ENCODE measurements around the gene ENO1. TPM values are rescaled to one million over a fixed set of nuclear protein-coding genes. Genes with fewer than 3 reads are reported as not detected.

Gene ENO1
- total RNA-seq, 2 donors from 2014 or later: 1,803 to 1,841 TPM

DNA sequence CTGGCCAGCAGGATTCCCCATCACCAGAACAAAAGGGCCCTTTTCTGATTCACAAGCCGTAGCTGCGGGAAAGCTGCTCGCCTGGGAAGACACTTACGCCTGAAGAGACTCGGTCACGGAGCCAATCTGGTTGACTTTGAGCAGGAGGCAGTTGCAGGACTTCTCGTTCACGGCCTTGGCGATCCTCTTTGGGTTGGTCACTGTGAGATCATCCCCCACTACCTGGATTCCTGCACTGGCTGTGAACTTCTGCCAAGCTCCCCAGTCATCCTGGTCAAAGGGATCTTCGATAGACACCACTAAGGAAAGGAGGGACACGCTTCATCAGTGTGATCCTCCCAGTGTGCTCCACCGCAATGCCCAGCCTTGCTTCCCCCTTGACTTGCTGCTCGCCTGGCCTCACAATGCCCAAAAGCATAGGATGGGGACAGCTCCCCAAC lies 14.7 kb downstream of the ENO1 start:
- peaks cover 73% of the 10 kb centered on the region for H3K4me1 Mint-ChIP-seq (ENCODE audit: low read depth)
- no peaks in the 10 kb centered on the region for H3K27me3 Mint-ChIP-seq (ENCODE audit: low read depth)
- peak overlapping the region; percentile 22 for H3K27ac Mint-ChIP-seq
- H3K9me3 Mint-ChIP-seq: no peaks in the 10 kb centered on the region
- DNase-seq (no peak), ATAC-seq (replicated peaks in 1 of 2) (no peak)
- peaks cover 18 to 47% of the 10 kb centered on the region in 2 donors for H3K36me3 Mint-ChIP-seq (ENCODE audit: insufficient read depth in 2 of 2)
- H3K4me3 Mint-ChIP-seq: no peak overlapping the region

DNA sequence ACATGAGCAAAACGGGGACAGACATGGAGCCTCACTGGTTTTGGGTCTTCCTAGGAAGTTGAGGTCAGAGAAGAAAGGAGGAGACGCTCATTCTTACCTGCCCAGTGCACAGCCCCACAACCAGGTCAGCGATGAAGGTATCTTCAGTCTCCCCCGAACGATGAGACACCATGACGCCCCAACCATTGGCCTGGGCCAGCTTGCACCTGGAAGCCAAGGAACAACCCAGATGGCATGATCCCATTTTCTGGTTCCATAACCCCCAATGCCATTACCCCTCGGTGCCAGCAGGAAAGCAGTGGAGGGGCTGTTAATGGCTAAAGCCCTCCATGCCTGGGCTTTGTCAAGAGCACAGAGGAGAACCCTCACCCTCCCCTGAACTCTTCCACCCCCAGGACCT lies 15.3 kb downstream of the ENO1 start:
- no peaks in the 10 kb centered on the region for H3K9me3 Mint-ChIP-seq
- peaks cover 20 to 51% of the 10 kb centered on the region in 2 donors for H3K36me3 Mint-ChIP-seq (ENCODE audit: insufficient read depth in 2 of 2)
- H3K27me3 Mint-ChIP-seq (ENCODE audit: low read depth): no peaks in the 10 kb centered on the region
- H3K4me3 Mint-ChIP-seq: no peak overlapping the region
- DNase-seq (no peak), ATAC-seq (replicated peaks in 1 of 2) (no peak)
- peak overlapping the region; percentile 59 for H3K27ac Mint-ChIP-seq
- H3K4me1 Mint-ChIP-seq (ENCODE audit: low read depth): peaks cover 76% of the 10 kb centered on the region

DNA sequence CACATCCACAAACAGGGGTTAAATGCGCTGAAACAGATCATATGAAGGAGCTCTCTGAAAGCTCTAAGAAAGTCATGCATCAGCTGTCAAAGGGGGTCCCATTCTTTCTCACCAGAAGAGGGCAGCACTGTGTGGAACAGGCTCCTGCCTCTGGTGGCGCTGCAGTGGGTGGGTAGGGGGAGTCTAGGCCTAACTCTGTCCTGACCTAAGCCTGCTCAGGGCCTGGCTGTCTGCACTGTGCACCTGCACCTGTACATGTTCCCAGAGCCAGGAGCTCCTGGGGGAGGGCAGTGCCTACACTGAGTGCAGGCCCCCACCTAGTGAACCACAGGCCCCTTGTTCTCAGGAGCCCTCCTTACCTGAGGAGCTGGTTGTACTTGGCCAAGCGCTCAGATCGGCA lies 16.0 kb downstream of the ENO1 start:
- peaks cover 72% of the 10 kb centered on the region for H3K4me1 Mint-ChIP-seq (ENCODE audit: low read depth)
- no peaks in the 10 kb centered on the region for H3K9me3 Mint-ChIP-seq
- DNase-seq (peak; percentile 52 to 55), ATAC-seq (replicated peaks in 1 of 2) (peak; percentile 14)
- peak overlapping the region; percentile 59 for H3K27ac Mint-ChIP-seq
- H3K36me3 Mint-ChIP-seq (ENCODE audit: insufficient read depth in 2 of 2): peaks cover 19 to 46% of the 10 kb centered on the region in 2 donors
- no peak overlapping the region for H3K4me3 Mint-ChIP-seq
- no peaks in the 10 kb centered on the region for H3K27me3 Mint-ChIP-seq (ENCODE audit: low read depth)

DNA sequence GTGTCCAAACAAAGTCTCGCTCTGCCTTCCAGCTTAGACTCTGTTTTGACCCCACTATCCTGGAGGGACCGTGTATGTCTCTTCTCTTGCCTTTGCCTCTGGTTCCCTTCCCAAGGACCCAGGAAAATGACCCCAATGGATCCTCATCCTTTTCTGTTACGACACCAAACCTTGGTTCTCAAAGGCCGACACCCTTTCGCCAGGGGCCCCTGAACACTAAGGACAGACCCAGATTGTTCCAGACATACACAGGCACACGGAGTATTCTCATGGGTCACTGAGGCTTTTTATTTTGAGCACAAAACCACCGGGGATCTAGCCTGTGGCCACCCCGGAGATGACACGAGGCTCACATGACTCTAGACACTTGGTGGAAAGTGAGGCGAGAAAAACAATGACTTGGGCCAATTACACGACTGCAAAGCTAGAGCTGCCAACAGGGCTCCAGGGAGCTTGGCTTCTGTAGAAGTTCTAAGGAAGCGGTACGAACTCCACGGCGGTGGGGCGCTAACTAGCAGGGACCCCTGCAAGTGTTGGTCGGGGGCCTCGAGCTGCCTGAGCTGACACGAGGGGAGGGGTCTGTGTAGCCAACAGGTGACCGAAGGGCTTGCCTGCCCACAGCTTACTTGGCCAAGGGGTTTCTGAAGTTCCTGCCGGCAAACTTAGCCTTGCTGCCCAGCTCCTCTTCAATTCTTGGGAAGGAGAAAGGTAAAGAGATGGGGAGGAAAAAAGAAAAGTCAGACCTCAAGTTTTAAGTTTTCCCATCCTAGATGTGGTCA lies 17.6 kb downstream of the ENO1 start:
- Mint-ChIP-seq H3K27me3 (ENCODE audit: low read depth) (no peaks in the 10 kb centered on the region), H3K27ac (peak overlapping the region; percentile 91), H3K4me3 (no peak overlapping the region), H3K4me1 (ENCODE audit: low read depth) (peaks cover 57% of the 10 kb centered on the region), H3K36me3 (ENCODE audit: insufficient read depth in 2 of 2) (peaks cover 24 to 45% of the 10 kb centered on the region in 2 donors), H3K9me3 (peaks cover 0 to 3% of the 10 kb centered on the region in 2 donors)
- ATAC-seq (replicated peaks in 1 of 2) (no peak), DNase-seq (no peak)

DNA sequence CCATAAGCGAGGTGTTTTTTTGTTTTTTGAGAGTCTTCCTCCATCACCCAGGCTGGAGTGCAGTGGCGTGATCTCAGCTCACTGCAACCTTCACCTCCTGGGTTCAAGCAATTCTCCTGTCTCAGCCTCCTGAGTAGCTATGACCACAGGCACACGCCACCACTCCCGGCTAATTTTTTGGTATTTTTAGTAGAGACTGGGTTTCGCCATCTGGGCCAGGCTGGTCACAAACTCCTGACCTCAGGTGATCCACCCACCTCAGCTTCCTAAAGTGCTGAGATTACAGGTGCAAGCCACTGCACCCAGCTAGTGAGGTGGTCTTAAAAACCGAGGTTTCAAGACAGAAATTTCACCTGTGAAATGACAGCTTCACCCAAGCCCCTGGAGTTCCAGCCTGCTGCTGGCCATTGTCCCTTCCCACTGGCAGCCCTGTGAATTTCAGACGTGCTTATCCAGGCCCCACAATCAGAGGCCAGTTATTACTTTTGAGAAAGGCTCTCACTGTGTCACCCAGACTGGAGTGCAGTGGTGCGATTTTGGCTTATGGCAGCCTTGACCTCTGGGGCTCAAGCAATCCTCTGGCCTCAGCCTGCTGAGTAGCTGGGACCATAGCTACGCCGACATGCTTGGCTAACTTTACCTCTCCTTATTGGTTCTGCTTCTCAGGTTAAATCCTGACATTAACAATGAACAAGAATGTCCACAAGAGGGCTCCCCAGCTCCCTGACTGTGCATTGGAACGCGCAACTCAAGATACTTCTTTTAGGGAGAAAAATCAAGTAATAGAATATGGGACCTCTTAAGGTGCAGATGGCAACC lies 19.4 kb downstream of the ENO1 start:
- Mint-ChIP-seq H3K9me3 (peaks cover 0 to 3% of the 10 kb centered on the region in 2 donors), H3K27ac (peak overlapping the region; percentile 26), H3K36me3 (ENCODE audit: insufficient read depth in 2 of 2) (peaks cover 21 to 41% of the 10 kb centered on the region in 2 donors), H3K4me1 (ENCODE audit: low read depth) (peaks cover 55% of the 10 kb centered on the region), H3K4me3 (peak overlapping the region; percentile 9 to 27), H3K27me3 (ENCODE audit: low read depth) (no peaks in the 10 kb centered on the region)
- ATAC-seq (replicated peaks in 1 of 2): peak; percentile 34 to 59
- DNase-seq: peak; percentile 52 to 62

DNA sequence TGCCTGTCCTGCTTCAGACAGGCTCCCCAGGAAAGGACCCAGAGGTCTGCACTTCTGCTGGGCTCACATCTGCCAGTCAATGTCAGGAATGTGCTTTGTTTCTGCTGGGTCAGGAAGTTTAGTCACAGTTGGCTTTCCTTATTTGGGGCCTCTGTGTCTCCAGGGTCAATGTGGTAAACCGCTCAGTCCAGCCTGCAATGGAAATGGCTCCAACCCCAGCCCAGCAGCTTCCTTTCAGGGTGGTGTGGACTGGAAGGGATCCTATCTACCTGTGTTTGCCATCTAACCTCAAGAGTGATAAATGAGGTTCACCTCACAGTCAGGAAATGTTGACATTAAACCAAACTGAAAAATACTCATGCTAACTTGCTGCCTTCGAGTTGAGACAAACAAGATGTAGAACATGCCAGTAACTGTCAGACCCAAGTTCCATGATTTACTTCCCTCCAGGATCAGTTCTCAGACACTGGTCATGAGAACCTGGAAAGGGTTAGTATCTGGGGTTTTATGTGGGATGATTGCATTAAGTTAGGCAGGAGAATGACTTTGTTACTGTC lies 20.3 kb downstream of the ENO1 start:
- peak overlapping the region; percentile 13 to 34 for H3K4me3 Mint-ChIP-seq
- peak; percentile 39 to 45 for ATAC-seq (replicated peaks in 1 of 2)
- no peak for DNase-seq
- peaks cover 0 to 3% of the 10 kb centered on the region in 2 donors for H3K9me3 Mint-ChIP-seq
- peaks cover 21 to 34% of the 10 kb centered on the region in 2 donors for H3K36me3 Mint-ChIP-seq (ENCODE audit: insufficient read depth in 2 of 2)
- no peaks in the 10 kb centered on the region for H3K27me3 Mint-ChIP-seq (ENCODE audit: low read depth)
- peaks cover 46% of the 10 kb centered on the region for H3K4me1 Mint-ChIP-seq (ENCODE audit: low read depth)
- H3K27ac Mint-ChIP-seq: peak overlapping the region; percentile 83

DNA sequence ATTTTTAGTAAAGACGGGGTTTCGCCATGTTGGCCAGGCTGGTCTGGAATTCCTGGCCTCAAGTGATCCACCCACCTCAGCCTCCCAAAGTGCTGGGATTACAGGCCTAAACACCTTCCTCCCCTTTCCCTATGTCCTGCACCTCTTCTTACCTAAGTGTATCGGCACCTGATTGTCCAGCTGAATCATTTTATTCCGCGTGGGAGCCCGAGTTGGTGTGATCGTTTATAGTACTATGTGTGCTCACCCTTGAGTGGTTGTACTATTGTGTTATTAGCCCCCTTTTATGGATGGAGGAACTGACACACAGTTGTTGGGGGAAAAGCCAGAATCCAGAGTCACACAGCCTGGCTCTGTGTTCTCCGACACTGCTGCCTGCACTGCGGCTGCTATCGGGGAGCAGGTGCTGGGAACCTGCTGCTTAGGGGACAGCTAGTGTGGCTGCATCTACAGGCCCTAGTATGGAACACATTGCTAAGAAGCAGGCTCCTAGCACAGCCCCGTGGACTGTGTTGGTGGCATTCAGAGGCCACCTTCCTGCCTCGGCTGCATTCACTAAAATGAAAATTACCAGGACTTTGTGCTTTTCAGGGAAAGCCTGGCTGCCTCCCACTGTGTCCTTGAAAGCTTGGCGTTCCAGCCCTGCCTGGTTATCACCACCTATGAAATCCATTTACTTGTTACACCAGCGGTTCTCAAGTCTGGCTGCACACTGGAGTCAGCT lies 21.6 kb downstream of the ENO1 start:
- Mint-ChIP-seq H3K4me1 (ENCODE audit: low read depth) (peaks cover 33% of the 10 kb centered on the region), H3K27ac (peak overlapping the region; percentile 50), H3K9me3 (peaks cover 0 to 3% of the 10 kb centered on the region in 2 donors), H3K36me3 (ENCODE audit: insufficient read depth in 2 of 2) (peaks cover 21 to 29% of the 10 kb centered on the region in 2 donors), H3K4me3 (no peak overlapping the region), H3K27me3 (ENCODE audit: low read depth) (no peaks in the 10 kb centered on the region)
- ATAC-seq (replicated peaks in 1 of 2) (no peak), DNase-seq (no peak)

DNA sequence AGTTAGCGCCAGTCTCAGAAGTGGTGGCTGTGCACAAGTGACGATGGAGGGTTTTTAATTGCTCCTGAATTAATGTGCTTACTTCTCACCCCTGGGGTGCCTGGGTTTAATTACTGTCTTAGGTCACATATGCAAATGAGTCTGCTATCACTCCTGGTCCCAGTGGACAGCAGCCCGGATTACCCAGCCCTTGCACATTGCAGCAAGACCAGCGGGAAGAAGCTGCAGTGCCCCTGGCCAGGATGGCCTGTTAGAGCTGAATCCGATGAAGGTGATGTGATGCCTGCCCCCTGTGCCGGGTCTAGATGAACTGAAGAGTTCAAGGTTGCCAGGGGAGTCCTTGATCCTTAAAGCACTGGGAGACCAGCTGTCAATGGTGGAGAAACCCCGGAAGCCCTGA lies 24.2 kb downstream of the ENO1 start:
- DNase-seq: no peak
- Mint-ChIP-seq H3K27ac (peak overlapping the region; percentile 40), H3K9me3 (peaks cover 0 to 3% of the 10 kb centered on the region in 2 donors), H3K4me3 (no peak overlapping the region), H3K4me1 (ENCODE audit: low read depth) (peaks cover 14% of the 10 kb centered on the region), H3K27me3 (ENCODE audit: low read depth) (no peaks in the 10 kb centered on the region), H3K36me3 (ENCODE audit: insufficient read depth in 2 of 2) (peaks cover 11 to 12% of the 10 kb centered on the region in 2 donors)
- no peak for ATAC-seq (replicated peaks in 1 of 2)

DNA sequence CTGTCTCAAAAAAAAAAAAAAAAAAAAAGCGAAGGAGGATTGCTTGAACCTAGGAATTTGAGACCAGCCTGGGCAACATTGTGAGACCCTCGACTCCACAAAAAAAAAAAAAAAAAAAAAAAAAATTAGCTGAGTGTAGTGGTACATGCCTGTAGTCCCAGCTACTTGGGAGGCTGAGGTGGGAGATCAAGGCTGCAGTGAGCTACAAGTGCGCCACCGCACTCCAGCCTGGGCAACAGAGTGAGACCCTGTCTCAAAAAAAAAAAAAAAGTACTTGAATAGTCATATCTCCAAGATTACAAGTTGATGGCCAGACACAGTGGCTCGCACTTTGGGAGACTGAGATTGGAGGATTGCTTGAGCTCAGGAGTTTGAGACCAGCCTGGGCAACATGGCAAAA lies 27.4 kb downstream of the ENO1 start:
- DNase-seq (no peak), ATAC-seq (replicated peaks in 1 of 2) (no peak)
- Mint-ChIP-seq H3K4me1 (ENCODE audit: low read depth) (peaks cover 11% of the 10 kb centered on the region), H3K4me3 (no peak overlapping the region), H3K27me3 (ENCODE audit: low read depth) (peaks cover 4% of the 10 kb centered on the region), H3K36me3 (ENCODE audit: insufficient read depth in 2 of 2) (peaks cover under 1 to 1% of the 10 kb centered on the region in 2 donors), H3K27ac (no peak overlapping the region), H3K9me3 (peaks cover 0 to under 1% of the 10 kb centered on the region in 2 donors)

DNA sequence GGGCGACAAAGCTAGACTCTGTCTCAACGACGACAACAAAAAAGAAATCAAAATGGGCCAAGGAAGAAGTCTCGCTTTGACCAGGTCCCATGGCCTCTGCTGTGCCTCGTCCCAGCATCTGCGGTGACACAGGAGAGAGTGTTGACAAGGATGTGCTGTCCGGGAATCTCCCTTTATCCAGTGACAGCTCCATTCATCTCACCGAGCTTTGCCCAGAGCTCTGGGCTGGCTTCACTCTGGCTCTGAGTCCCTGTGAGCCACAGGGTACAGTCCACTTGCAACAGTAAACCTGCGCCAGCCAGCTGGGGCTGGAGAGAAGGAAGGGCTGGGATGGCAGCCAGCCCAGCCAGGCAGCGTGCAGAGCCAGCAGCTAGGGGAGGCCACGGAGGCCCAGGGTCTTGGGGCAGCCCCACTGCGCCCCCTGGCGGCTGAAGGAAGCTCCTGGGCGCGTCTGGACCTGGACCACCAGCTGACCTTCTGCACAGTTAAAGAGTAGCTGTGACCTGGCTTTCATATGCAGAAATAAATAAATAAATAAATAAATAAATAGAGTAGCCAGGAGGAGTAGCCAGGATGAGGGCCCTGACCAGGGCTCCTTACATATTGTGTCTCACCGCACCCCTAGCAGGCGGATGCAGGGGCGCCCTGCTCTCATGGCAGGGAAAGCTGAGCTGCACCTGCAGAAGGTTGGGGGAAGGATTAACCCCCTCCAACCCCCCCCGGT lies 29.7 kb downstream of the ENO1 start:
- H3K27me3 Mint-ChIP-seq (ENCODE audit: low read depth): peaks cover 4% of the 10 kb centered on the region
- peaks cover 11% of the 10 kb centered on the region for H3K4me1 Mint-ChIP-seq (ENCODE audit: low read depth)
- no peak overlapping the region for H3K27ac Mint-ChIP-seq
- no peaks in the 10 kb centered on the region for H3K9me3 Mint-ChIP-seq
- no peak overlapping the region for H3K4me3 Mint-ChIP-seq
- peak; percentile 79 to 88 for ATAC-seq (replicated peaks in 1 of 2)
- DNase-seq: peak; percentile 80 to 87
- no peaks in the 10 kb centered on the region for H3K36me3 Mint-ChIP-seq (ENCODE audit: insufficient read depth in 2 of 2)

DNA sequence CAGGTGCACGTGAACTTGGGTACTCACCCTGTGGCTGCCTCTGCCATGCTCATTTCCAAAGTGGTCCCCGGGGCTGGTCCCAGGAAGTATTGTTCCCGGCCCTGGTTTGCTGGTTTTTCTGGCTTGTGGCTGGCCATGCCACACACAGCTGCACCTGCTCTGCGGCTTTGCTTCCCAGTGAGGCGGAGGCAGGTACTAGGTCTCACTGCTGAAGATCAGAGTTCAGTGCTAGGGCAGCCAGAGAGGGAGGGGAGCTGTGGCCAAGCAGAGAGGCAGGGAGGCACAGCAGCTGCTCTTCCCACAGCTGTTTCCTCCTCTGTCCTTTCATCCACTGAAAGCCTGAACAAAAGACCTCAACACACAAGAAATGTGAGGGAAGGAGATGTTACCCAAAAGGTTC lies 30.5 kb downstream of the ENO1 start:
- DNase-seq: no peak
- H3K4me3 Mint-ChIP-seq: no peak overlapping the region
- no peaks in the 10 kb centered on the region for H3K9me3 Mint-ChIP-seq
- H3K27ac Mint-ChIP-seq: no peak overlapping the region
- peaks cover 11% of the 10 kb centered on the region for H3K4me1 Mint-ChIP-seq (ENCODE audit: low read depth)
- peaks cover 4% of the 10 kb centered on the region for H3K27me3 Mint-ChIP-seq (ENCODE audit: low read depth)
- no peaks in the 10 kb centered on the region for H3K36me3 Mint-ChIP-seq (ENCODE audit: insufficient read depth in 2 of 2)
- no peak for ATAC-seq (replicated peaks in 1 of 2)

DNA sequence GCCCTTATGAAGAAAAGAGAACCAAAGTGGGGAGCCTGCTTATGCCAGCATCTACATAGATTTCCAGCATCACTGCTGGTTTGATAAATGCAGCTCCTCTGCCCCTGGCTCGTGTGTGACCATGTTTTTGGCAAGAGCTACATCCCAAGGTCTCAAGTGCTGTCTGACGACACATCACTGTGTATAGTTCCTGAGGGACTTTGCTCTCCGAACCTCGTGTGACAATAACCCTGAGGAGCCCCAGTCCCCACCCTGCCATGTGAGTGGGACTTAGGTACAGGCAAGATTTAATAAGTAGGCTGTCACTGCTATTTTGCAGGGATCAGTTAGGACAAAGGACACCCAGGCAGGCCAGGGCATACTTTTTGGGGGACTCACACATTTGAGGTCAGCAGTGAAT lies 32.2 kb downstream of the ENO1 start:
- Mint-ChIP-seq H3K4me3 (no peak overlapping the region), H3K4me1 (ENCODE audit: low read depth) (peaks cover 11% of the 10 kb centered on the region), H3K27me3 (ENCODE audit: low read depth) (peaks cover 4% of the 10 kb centered on the region), H3K36me3 (ENCODE audit: insufficient read depth in 2 of 2) (no peaks in the 10 kb centered on the region), H3K9me3 (no peaks in the 10 kb centered on the region), H3K27ac (no peak overlapping the region)
- ATAC-seq (replicated peaks in 1 of 2): no peak
- DNase-seq: no peak

All from activated T-cell treated with anti-CD3 and anti-CD28 coated beads, Interleukin-2, amount 50 U/mL, for 72 hours (primary cell).